ENCODE results near the gene KRTDAP.
A peak's percentile ranks its signal among the peaks of the same experiment; 100 is the strongest.
"Not testable (repeated sequence)": the region's sequence is repeated elsewhere in the genome, so short reads cannot be mapped to it uniquely, and the experiment has no call there.

KRTDAP gene

DNA sequence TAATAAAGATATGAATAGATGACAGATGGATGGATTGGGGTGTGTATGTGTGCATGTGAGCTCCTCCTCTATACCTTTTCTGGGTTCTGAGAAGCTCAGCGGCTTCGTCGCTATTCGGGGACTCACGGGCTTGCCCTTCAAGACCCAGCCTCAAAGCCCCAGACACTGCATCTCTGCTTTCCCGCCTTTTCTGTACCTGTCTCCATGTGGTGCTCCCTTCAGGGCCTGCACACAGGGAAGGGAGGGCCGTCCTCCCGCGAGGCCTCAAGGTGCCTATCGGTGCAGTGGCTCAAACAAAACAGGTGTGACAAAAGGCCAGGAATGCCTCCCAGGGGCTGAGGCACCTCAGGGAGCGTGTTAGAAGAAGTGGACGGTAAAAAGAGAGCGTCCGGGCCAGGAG lies 16.2 kb downstream of the KRTDAP start:
- in situ Hi-C loops (cut with HindIII; ENCODE audit: low sequenced_read_pairs): no loop called here
- H3K4me3 ChIP-seq (ENCODE audit: low read depth, low read length): no peak overlapping the region
- no peak for TF ChIP-seq CTCF (IDR thresholded peaks at IDR 0.05; ENCODE audit: low read depth, low read length)
- no peak for DNase-seq (ENCODE audit: low read depth, low spot score)

- in situ Hi-C loops (cut with HindIII; ENCODE audit: low sequenced_read_pairs): no loop called here
- no peak for DNase-seq (ENCODE audit: low read depth, low spot score)
- TF ChIP-seq CTCF (IDR thresholded peaks at IDR 0.05; ENCODE audit: low read depth, low read length): no peak
- no peak overlapping the region for H3K4me3 ChIP-seq (ENCODE audit: low read depth, low read length)
These were observed 18.3 kb downstream of the KRTDAP start for GRCh38 chr19:35471946-35472345.

DNA sequence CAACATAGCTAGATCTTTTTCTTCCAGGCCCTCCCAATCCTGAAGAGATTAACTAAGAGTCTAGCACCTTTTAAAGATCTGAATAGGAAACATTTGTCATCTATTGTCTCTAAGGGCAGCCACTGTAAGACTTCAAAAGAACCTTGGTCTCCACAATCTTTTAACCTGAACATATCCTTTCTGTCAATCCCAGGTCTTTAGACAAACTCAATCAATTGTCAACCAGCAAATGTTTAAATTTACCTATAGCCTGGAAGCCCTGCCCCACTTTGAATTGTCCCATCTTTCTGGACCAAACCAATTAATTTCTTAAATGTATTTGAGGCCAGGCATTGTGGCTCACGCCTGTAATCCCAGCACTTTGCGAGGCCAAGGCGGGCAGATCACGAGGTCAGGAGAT lies 19.2 kb downstream of the KRTDAP start:
- DNase-seq (ENCODE audit: low read depth, low spot score); H3K4me3 ChIP-seq (ENCODE audit: low read depth, low read length); in situ Hi-C loops (cut with HindIII; ENCODE audit: low sequenced_read_pairs): not testable (repeated sequence)

DNA sequence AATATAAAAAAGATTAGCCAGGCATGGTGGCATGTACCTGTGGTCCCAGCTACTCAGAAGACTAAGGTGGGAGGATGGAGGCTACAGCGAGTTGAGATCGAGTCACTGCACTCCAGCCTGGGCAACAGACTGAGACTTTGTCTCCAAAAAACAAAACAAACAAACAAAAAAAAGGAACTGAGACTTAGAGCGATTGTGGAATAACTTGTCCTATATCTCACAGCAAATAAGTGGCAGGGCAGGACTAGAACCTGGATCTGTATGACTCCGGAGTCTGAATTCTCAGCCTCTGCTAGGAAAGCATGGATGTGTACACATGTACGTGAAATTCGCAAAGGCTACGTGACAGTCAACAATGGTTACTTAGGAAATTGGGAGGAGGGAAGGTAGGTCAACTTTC lies 20.1 kb downstream of the KRTDAP start:
- no peak overlapping the region for H3K4me3 ChIP-seq (ENCODE audit: low read depth, low read length)
- in situ Hi-C loops (cut with HindIII; ENCODE audit: low sequenced_read_pairs): no loop called here
- TF ChIP-seq CTCF (IDR thresholded peaks at IDR 0.05; ENCODE audit: low read depth, low read length): no peak
- no peak for DNase-seq (ENCODE audit: low read depth, low spot score)

GRCh38 chr19:35468637-35469036 lies 21.6 kb downstream of the KRTDAP start:
- DNase-seq (ENCODE audit: low read depth, low spot score): no peak
- in situ Hi-C loops (cut with HindIII; ENCODE audit: low sequenced_read_pairs): no loop called here
- H3K4me3 ChIP-seq (ENCODE audit: low read depth, low read length): no peak overlapping the region
- TF ChIP-seq CTCF (IDR thresholded peaks at IDR 0.05; ENCODE audit: low read depth, low read length): peak; percentile 16

DNA sequence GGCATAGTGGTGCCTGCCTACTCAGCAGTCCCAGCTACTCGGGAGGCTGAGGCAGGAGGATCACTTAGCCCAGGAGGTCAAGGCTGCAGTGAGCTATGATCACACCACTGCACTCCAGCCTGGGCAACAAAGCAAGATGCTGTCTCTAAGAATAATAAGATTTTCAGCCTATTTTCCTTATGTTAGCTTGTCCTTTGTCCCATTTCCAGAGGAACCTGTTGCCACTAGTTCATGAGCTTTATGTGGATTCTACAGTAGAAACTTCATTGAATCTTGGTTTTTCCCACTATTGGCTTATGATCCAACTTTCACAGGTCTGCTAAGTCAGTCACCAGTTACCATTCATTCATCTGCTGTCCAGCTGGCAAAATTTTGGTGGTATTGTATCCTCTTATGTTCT lies 24.0 kb downstream of the KRTDAP start:
- H3K4me3 ChIP-seq (ENCODE audit: low read depth, low read length): no peak overlapping the region
- DNase-seq (ENCODE audit: low read depth, low spot score): no peak
- TF ChIP-seq CTCF (IDR thresholded peaks at IDR 0.05; ENCODE audit: low read depth, low read length): no peak
- in situ Hi-C loops (cut with HindIII; ENCODE audit: low sequenced_read_pairs): no loop called here

DNA sequence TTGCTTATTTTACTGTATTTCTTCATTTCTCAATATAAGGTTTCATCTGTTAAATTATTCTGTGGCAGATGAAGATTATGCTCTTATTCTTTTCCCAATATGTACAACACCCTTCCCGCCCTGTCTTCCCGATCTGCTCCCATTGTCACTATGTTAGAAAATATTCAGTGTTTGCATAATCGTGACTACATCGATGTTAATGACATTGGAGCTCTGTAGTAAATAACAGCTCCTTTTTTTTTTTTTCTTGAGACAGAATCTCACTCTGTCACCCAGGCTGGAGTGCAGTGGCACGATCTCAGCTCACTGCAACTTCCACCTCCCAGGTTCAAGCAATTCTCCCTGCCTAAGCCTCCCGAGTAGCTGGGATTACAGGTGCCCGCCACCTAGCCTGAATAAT lies 27.3 kb downstream of the KRTDAP start:
- H3K4me3 ChIP-seq (ENCODE audit: low read depth, low read length): not testable (repeated sequence)

GRCh38 chr19:35462476-35462953 lies 27.7 kb downstream of the KRTDAP start:
- DNase-seq (ENCODE audit: low read depth, low spot score): no peak
- no peak for TF ChIP-seq CTCF (IDR thresholded peaks at IDR 0.05; ENCODE audit: low read depth, low read length)
- no peak overlapping the region for H3K4me3 ChIP-seq (ENCODE audit: low read depth, low read length)
- in situ Hi-C loops (cut with HindIII; ENCODE audit: low sequenced_read_pairs): no loop called here

More for the DNA sequence above, 27.3 kb downstream of the KRTDAP start:
- DNase-seq (ENCODE audit: low read depth, low spot score); in situ Hi-C loops (cut with HindIII; ENCODE audit: low sequenced_read_pairs): not testable (repeated sequence)

DNA sequence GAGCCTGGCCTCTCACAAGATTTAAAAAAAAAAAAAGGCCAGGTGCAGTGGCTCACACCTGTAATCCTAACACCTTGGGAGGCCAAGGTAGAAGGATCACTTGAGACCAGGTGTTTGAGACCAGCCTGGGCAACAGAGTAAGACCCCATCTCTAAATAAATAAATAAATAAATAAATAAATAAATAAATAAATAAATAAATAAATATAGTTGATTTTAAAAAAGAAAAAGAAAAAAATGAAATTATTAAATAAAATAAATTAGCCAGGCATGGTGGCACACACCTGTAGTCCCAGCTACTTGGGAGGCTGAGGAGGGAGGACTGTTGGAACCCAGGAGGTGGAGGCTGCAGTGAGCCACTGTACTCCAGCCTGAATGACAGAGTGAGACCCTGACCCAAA lies 28.5 kb downstream of the KRTDAP start:
- in situ Hi-C loops (cut with HindIII; ENCODE audit: low sequenced_read_pairs); H3K4me3 ChIP-seq (ENCODE audit: low read depth, low read length): not testable (repeated sequence)

More for the DNA sequence above, 28.5 kb downstream of the KRTDAP start:
- not testable (repeated sequence) for DNase-seq (ENCODE audit: low read depth, low spot score)
